GM13977 (cell line): Measurements from ENCODE around the gene PDCD6IP.

ENCODE experiments used
- DNase-seq: peaks from one replicate; pipeline ENCODE4 v3.0.0; 2012; ENCODE audit warnings: low spot score
- in situ Hi-C: fragments of 300-500 bp; cut with MboI; formaldehyde crosslinking; loops from one replicate; pipeline ENCODE4 v1.12.0; 2022; ENCODE audit warnings: low sequenced_read_pairs, low pct_unique_long_range_greater_than_20kb, mixed read lengths, inconsistent platforms; ENCODE audit not compliant: unreplicated experiment
- TF ChIP-seq, protein P1 (sequence below): IDR thresholded peaks from 2 replicates; pipeline ENCODE4 v1.5.1; 2012; ENCODE audit warnings: mild to moderate bottlenecking, control low read depth; ENCODE audit not compliant: insufficient read depth; ENCODE audit errors: extremely low read depth, missing control alignments

PDCD6IP gene

DNA sequence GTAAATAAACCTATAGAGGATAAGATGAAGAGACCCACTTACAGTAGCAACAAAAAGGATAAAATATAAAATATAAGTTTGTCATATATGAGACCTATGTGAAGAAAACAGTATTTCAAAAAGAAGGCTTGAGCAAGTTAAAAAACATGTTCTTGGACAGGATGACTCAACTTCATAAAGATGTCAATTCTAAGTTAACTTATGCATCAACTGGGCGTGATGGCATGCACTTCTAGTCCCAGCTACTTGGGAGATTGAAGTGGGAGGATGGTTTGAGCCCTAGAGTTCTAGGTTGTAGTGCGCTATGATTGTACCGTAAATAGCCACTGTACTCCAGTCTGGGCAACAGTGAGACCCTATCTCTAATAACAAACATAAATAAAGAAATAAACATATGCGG, 59.7 kb downstream of the PDCD6IP start:
- TF ChIP-seq, protein P1, sequence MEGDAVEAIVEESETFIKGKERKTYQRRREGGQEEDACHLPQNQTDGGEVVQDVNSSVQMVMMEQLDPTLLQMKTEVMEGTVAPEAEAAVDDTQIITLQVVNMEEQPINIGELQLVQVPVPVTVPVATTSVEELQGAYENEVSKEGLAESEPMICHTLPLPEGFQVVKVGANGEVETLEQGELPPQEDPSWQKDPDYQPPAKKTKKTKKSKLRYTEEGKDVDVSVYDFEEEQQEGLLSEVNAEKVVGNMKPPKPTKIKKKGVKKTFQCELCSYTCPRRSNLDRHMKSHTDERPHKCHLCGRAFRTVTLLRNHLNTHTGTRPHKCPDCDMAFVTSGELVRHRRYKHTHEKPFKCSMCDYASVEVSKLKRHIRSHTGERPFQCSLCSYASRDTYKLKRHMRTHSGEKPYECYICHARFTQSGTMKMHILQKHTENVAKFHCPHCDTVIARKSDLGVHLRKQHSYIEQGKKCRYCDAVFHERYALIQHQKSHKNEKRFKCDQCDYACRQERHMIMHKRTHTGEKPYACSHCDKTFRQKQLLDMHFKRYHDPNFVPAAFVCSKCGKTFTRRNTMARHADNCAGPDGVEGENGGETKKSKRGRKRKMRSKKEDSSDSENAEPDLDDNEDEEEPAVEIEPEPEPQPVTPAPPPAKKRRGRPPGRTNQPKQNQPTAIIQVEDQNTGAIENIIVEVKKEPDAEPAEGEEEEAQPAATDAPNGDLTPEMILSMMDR = no peak
- in situ Hi-C loops = no loop called here
- no peak for DNase-seq

DNA sequence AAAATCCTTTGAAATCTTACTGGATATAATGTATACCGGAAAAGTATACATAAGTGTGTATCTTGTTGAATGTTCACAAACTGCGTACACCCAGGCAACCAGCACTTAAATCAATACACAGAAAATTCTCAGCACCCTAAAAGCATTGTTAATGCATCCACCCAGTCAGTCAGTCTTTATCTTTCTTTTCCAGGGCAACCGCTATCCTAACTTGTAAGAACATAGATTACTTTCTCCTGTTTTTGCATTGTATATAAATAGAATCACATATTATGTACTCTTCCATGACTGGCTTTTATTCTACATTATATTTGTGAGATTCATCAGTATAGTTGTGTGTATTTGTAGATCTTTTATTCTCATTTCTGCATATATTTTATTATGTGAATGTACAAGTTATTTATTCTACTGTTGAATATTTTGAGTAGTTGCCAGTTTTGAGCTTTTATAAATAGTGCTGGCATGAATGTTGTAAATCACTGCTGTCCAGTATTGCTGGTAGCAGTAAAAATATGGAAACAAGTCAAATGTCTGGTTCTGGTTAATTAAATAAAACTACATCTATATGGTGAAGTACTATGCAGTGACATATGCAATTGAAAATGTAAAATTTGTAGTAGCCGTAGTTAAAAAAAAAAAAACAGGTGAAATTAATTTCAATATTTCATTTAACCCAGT, 62.1 kb downstream of the PDCD6IP start:
- in situ Hi-C loops = no loop called here
- no peak for DNase-seq
- TF ChIP-seq, protein P1 = no peak

GRCh38 chr3:33865133-33865532, 66.7 kb downstream of the PDCD6IP start:
- TF ChIP-seq, protein P1 = no peak
- no peak for DNase-seq
- in situ Hi-C loops = no loop called here

GRCh38 chr3:33868309-33868708, 69.9 kb downstream of the PDCD6IP start:
- in situ Hi-C loops = no loop called here
- no peak for DNase-seq
- TF ChIP-seq, protein P1 = no peak

DNA sequence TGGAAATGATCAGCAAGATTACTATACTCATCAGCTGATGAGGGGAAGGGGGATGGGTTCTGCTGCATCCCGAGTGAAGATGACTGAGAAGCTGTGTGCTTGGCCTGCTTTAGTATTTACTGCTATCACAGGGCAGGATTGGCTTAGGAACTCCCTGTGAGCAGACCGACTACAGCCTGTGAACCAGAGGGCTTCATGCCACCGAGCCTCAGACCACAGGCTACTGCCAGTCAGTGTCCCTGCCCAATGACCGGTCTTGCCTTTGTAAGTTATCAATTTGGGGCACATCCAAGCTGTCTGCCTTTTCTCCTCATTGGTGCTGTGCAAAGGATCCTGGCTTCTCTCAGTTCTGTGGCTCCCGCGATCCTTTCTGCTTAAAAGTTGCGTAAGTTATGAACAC, 71.5 kb downstream of the PDCD6IP start:
- DNase-seq = no peak
- TF ChIP-seq, protein P1 = no peak
- in situ Hi-C loops = no loop called here

GRCh38 chr3:33874815-33875214, 76.4 kb downstream of the PDCD6IP start:
- in situ Hi-C loops = loop anchor here (25.0 kb wide), 1 partner anchor 812 kb away; no protein-coding TSS in a partner anchor
- TF ChIP-seq, protein P1 = no peak
- DNase-seq = no peak
